ENCODE results near the gene CCDC91.

The CCDC91 gene

DNA sequence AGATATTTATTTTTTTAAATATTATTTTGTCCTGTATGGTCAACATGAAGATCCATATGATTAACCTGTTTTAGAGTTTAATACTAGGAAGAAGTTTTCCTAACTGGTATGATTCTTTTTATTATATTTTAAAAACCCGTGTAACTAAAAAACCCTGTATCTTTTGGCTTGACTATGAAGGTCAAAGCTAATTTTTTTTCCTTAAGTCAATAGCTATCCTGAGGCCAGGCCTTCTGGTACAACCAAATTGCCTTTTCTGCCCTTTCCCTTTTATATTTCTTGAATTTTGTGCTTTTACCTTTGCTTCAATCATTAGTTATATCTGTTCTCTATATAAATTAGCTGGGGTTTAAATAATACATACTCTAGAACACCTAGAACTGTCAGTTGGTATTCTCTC lies 30.6 kb upstream of the CCDC91 start:
- Histone ChIP-seq H3K27me3 (ENCODE audit: control insufficient read depth in 1 of 2, insufficient read depth in 1 of 2, low read length in 2 of 2) (no peaks in the 10 kb centered on the region), H2BK15ac (ENCODE audit: low read depth, poor library complexity, severe bottlenecking) (no peak overlapping the region), H3K18ac (ENCODE audit: low read depth in 1 of 2, low read length in 2 of 2) (no peak overlapping the region), H2AFZ (ENCODE audit: low read depth, low read length) (no peak overlapping the region), H4K91ac (ENCODE audit: low read length) (no peak overlapping the region), H4K8ac (ENCODE audit: low read length) (no peak overlapping the region), H3K14ac (ENCODE audit: low read length in 2 of 2) (no peak overlapping the region), H3K4me2 (ENCODE audit: low read length, poor library complexity, severe bottlenecking) (no peak overlapping the region), H2AK5ac (ENCODE audit: low read length, severe bottlenecking) (no peak overlapping the region), H3K79me1 (replicated peaks; ENCODE audit: low read length, poor library complexity, severe bottlenecking) (no peaks in the 10 kb centered on the region), H3K23ac (ENCODE audit: low read length in 2 of 2) (no peak overlapping the region), H3K36me3 (ENCODE audit: control insufficient read depth in 1 of 2, insufficient read depth in 2 of 2, low read depth in 1 of 2, low read length in 2 of 2) (no peaks in the 10 kb centered on the region), H3K4ac (ENCODE audit: low read depth in 1 of 2, low read length in 2 of 2) (no peak overlapping the region), H2BK12ac (ENCODE audit: low read length in 2 of 2) (no peak overlapping the region), H3K9ac (ENCODE audit: low read length) (no peak overlapping the region), H3K9me3 (ENCODE audit: control insufficient read depth, low read length) (no peaks in the 10 kb centered on the region), H3K4me3 (ENCODE audit: insufficient read depth in 1 of 2, low read depth in 1 of 2, low read length in 2 of 2) (no peak overlapping the region), H2BK5ac (ENCODE audit: low read depth, low read length, poor library complexity, severe bottlenecking) (no peak overlapping the region), H2BK120ac (ENCODE audit: low read depth, low read length) (no peak overlapping the region), H3K4me1 (ENCODE audit: control insufficient read depth, insufficient read depth, low read depth, low read length) (no peaks in the 10 kb centered on the region), H3K27ac (ENCODE audit: low read length, poor library complexity, severe bottlenecking) (no peak overlapping the region)
- no peak for DNase-seq
- 100% methylated on average over 1 of the region's 1 CpG for WGBS

DNA sequence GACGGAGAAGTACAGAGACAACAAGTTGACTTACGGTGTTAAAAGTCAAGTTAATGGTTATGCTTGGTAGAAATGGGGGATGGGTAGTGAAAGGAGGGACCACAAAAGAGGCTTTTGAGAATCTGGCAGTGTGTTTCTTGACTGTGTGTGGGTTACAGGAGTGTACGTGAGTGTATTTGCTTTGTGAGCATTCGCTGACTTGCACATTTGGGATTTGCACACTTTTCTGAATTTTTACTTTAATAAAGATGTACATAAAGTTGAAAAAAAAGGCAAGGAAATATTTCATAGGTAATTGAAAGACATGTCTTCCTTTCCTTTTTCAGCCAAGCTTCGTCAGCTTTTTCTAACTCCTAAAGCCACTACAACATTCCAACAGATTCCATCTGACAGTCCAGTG lies 28.6 kb upstream of the CCDC91 start:
- Histone ChIP-seq H2BK120ac (ENCODE audit: low read depth, low read length) (no peak overlapping the region), H3K27me3 (ENCODE audit: control insufficient read depth in 1 of 2, insufficient read depth in 1 of 2, low read length in 2 of 2) (no peaks in the 10 kb centered on the region), H2BK15ac (ENCODE audit: low read depth, poor library complexity, severe bottlenecking) (no peak overlapping the region), H2BK12ac (ENCODE audit: low read length in 2 of 2) (no peak overlapping the region), H3K79me1 (replicated peaks; ENCODE audit: low read length, poor library complexity, severe bottlenecking) (no peaks in the 10 kb centered on the region), H3K4me3 (ENCODE audit: insufficient read depth in 1 of 2, low read depth in 1 of 2, low read length in 2 of 2) (no peak overlapping the region), H3K23ac (ENCODE audit: low read length in 2 of 2) (no peak overlapping the region), H2BK5ac (ENCODE audit: low read depth, low read length, poor library complexity, severe bottlenecking) (no peak overlapping the region), H3K4me2 (ENCODE audit: low read length, poor library complexity, severe bottlenecking) (no peak overlapping the region), H3K36me3 (ENCODE audit: control insufficient read depth in 1 of 2, insufficient read depth in 2 of 2, low read depth in 1 of 2, low read length in 2 of 2) (no peaks in the 10 kb centered on the region), H2AFZ (ENCODE audit: low read depth, low read length) (no peak overlapping the region), H4K8ac (ENCODE audit: low read length) (no peak overlapping the region), H2AK5ac (ENCODE audit: low read length, severe bottlenecking) (no peak overlapping the region), H3K4me1 (ENCODE audit: control insufficient read depth, insufficient read depth, low read depth, low read length) (no peaks in the 10 kb centered on the region), H4K91ac (ENCODE audit: low read length) (no peak overlapping the region), H3K18ac (ENCODE audit: low read depth in 1 of 2, low read length in 2 of 2) (no peak overlapping the region), H3K27ac (ENCODE audit: low read length, poor library complexity, severe bottlenecking) (no peak overlapping the region), H3K4ac (ENCODE audit: low read depth in 1 of 2, low read length in 2 of 2) (no peak overlapping the region), H3K14ac (ENCODE audit: low read length in 2 of 2) (no peak overlapping the region), H3K9ac (ENCODE audit: low read length) (no peak overlapping the region), H3K9me3 (ENCODE audit: control insufficient read depth, low read length) (no peaks in the 10 kb centered on the region)
- DNase-seq: no peak
- 94% methylated on average over 3 of the region's 5 CpGs for WGBS

DNA sequence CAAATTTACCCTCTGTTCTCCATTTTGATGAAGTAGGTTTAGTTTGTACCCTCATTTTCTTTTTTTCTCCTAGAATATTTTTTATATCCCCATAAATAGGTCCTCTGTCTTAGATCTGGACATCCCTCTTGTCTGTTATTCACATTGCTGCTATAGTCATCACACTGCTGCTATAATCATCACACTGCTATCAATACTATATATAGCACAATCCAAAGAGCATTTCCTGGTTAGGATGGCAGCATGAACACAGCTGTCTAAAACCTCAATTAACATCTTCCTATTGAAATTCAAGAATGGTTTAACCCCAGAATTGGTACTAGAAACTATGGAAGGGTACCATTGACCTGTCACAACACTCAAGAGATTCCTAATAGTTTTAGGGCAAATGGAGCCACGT lies 27.6 kb upstream of the CCDC91 start:
- Histone ChIP-seq H2BK5ac (ENCODE audit: low read depth, low read length, poor library complexity, severe bottlenecking) (no peak overlapping the region), H2BK12ac (ENCODE audit: low read length in 2 of 2) (no peak overlapping the region), H2BK15ac (ENCODE audit: low read depth, poor library complexity, severe bottlenecking) (no peak overlapping the region), H3K4me1 (ENCODE audit: control insufficient read depth, insufficient read depth, low read depth, low read length) (no peaks in the 10 kb centered on the region), H3K27ac (ENCODE audit: low read length, poor library complexity, severe bottlenecking) (no peak overlapping the region), H3K4me3 (ENCODE audit: insufficient read depth in 1 of 2, low read depth in 1 of 2, low read length in 2 of 2) (no peak overlapping the region), H2BK120ac (ENCODE audit: low read depth, low read length) (no peak overlapping the region), H4K8ac (ENCODE audit: low read length) (no peak overlapping the region), H3K14ac (ENCODE audit: low read length in 2 of 2) (no peak overlapping the region), H3K18ac (ENCODE audit: low read depth in 1 of 2, low read length in 2 of 2) (no peak overlapping the region), H3K79me1 (replicated peaks; ENCODE audit: low read length, poor library complexity, severe bottlenecking) (no peaks in the 10 kb centered on the region), H3K4me2 (ENCODE audit: low read length, poor library complexity, severe bottlenecking) (no peak overlapping the region), H3K23ac (ENCODE audit: low read length in 2 of 2) (no peak overlapping the region), H3K9me3 (ENCODE audit: control insufficient read depth, low read length) (no peaks in the 10 kb centered on the region), H3K27me3 (ENCODE audit: control insufficient read depth in 1 of 2, insufficient read depth in 1 of 2, low read length in 2 of 2) (no peaks in the 10 kb centered on the region), H3K36me3 (ENCODE audit: control insufficient read depth in 1 of 2, insufficient read depth in 2 of 2, low read depth in 1 of 2, low read length in 2 of 2) (no peaks in the 10 kb centered on the region), H2AK5ac (ENCODE audit: low read length, severe bottlenecking) (no peak overlapping the region), H2AFZ (ENCODE audit: low read depth, low read length) (no peak overlapping the region), H3K9ac (ENCODE audit: low read length) (no peak overlapping the region), H4K91ac (ENCODE audit: low read length) (no peak overlapping the region), H3K4ac (ENCODE audit: low read depth in 1 of 2, low read length in 2 of 2) (no peak overlapping the region)
- no peak for DNase-seq
- 93% methylated on average over 1 of the region's 1 CpG for WGBS

DNA sequence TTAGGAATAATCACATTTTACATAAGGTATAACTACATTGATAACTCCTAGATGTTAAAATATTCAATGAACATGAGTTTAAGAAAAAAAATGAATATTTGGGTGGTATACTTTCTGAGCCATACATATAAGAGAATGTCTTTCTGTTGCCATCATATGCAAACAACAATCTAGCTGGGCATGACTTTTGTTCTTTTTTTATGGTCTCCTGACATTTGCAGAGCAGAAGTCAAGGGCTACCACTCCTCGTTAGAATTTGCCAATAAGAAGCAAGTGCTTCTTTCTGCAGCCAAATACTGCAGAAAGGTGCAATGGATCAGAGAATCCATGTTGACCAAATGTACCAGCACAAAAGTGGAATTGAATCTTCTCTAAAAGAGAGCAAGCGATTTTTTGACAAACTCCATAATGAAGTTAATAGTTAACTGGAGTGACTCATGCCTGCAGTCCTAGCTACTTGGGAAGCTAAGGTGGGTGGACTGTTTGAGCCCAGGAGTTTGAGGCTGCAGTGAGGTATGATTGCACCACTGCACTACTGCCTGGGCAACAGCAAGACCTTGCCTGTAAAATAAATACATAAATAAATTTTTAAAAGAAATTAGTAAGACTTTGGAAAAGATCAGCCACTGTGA lies 25.5 kb upstream of the CCDC91 start:
- no peaks in the 10 kb centered on the region for H3K36me3 ChIP-seq (ENCODE audit: control insufficient read depth in 1 of 2, insufficient read depth in 2 of 2, low read depth in 1 of 2, low read length in 2 of 2)
- no peak for DNase-seq
- no peak overlapping the region for H3K14ac ChIP-seq (ENCODE audit: low read length in 2 of 2)
- no peak overlapping the region for H2BK12ac ChIP-seq (ENCODE audit: low read length in 2 of 2)
- H3K27ac ChIP-seq (ENCODE audit: low read length, poor library complexity, severe bottlenecking): no peak overlapping the region
- H4K91ac ChIP-seq (ENCODE audit: low read length): no peak overlapping the region
- no peaks in the 10 kb centered on the region for H3K4me1 ChIP-seq (ENCODE audit: control insufficient read depth, insufficient read depth, low read depth, low read length)
- H4K8ac ChIP-seq (ENCODE audit: low read length): no peak overlapping the region
- peak overlapping the region; percentile 33 for H3K4me2 ChIP-seq (ENCODE audit: low read length, poor library complexity, severe bottlenecking)
- no peaks in the 10 kb centered on the region for H3K9me3 ChIP-seq (ENCODE audit: control insufficient read depth, low read length)
- no peak overlapping the region for H3K4ac ChIP-seq (ENCODE audit: low read depth in 1 of 2, low read length in 2 of 2)
- H2AK5ac ChIP-seq (ENCODE audit: low read length, severe bottlenecking): no peak overlapping the region
- H3K4me3 ChIP-seq (ENCODE audit: insufficient read depth in 1 of 2, low read depth in 1 of 2, low read length in 2 of 2): no peak overlapping the region
- WGBS: 97% methylated on average over 2 of the region's 2 CpGs
- H3K79me1 ChIP-seq (replicated peaks; ENCODE audit: low read length, poor library complexity, severe bottlenecking): no peaks in the 10 kb centered on the region
- H2BK15ac ChIP-seq (ENCODE audit: low read depth, poor library complexity, severe bottlenecking): no peak overlapping the region
- no peak overlapping the region for H3K9ac ChIP-seq (ENCODE audit: low read length)
- H3K27me3 ChIP-seq (ENCODE audit: control insufficient read depth in 1 of 2, insufficient read depth in 1 of 2, low read length in 2 of 2): no peaks in the 10 kb centered on the region
- H2BK120ac ChIP-seq (ENCODE audit: low read depth, low read length): no peak overlapping the region
- no peak overlapping the region for H2AFZ ChIP-seq (ENCODE audit: low read depth, low read length)
- no peak overlapping the region for H2BK5ac ChIP-seq (ENCODE audit: low read depth, low read length, poor library complexity, severe bottlenecking)
- no peak overlapping the region for H3K18ac ChIP-seq (ENCODE audit: low read depth in 1 of 2, low read length in 2 of 2)
- no peak overlapping the region for H3K23ac ChIP-seq (ENCODE audit: low read length in 2 of 2)

Measured in mesenchymal stem cell (in vitro differentiated cells and primary cell).